Loucy (cell line): ENCODE measurements around the gene CC2D2A.

Experiments
- EZH2phosphoT487 ChIP-seq: fragments of 200-600 bp; IDR thresholded peaks from 2 replicates; pipeline ENCODE4 v1.6.1; 2018; ENCODE audit warnings: antibody characterized with exemption, mild to moderate bottlenecking, moderate library complexity, borderline replicate concordance
- TF ChIP-seq, protein P1 (sequence below): fragments of 200-600 bp; sonication (generic); conservative IDR thresholded peaks from 2 replicates; pipeline ENCODE4 v1.5.1; 2014; ENCODE audit warnings: mild to moderate bottlenecking, antibody characterized with exemption, low read length

DNA sequence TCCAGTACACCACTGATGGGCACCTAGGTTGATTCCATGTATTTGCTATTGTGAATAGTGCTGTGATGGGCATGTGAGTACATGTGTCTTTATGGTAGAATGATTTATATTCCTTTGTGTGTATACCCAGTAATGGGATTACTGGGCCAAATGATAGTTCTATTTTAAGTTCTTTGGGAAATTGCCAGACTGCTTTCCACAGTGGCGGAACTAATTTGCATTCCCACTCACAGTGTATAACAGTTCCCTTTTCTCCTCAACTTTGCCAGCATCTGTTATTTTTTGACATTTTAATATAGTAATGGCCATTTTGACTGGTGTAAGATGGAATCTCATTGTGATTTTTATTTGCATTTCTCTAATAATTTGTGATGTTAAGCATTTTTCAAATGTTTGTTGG is 25.9 kb downstream of the CC2D2A start:
- TF ChIP-seq EZH2phosphoT487: no peak
- TF ChIP-seq, protein P1, sequence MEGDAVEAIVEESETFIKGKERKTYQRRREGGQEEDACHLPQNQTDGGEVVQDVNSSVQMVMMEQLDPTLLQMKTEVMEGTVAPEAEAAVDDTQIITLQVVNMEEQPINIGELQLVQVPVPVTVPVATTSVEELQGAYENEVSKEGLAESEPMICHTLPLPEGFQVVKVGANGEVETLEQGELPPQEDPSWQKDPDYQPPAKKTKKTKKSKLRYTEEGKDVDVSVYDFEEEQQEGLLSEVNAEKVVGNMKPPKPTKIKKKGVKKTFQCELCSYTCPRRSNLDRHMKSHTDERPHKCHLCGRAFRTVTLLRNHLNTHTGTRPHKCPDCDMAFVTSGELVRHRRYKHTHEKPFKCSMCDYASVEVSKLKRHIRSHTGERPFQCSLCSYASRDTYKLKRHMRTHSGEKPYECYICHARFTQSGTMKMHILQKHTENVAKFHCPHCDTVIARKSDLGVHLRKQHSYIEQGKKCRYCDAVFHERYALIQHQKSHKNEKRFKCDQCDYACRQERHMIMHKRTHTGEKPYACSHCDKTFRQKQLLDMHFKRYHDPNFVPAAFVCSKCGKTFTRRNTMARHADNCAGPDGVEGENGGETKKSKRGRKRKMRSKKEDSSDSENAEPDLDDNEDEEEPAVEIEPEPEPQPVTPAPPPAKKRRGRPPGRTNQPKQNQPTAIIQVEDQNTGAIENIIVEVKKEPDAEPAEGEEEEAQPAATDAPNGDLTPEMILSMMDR: no peak
